Neuronal stem cell (in vitro differentiated cells): ENCODE data around the gene GMDS.

Source experiments
- DNase-seq: peaks from one replicate; pipeline ENCODE4 v3.0.0-alpha.2; 2013; ENCODE audit warnings: low spot score
- H2AFZ ChIP-seq: one replicate; pipeline ENCODE4 v1.6.1; 2013; ENCODE audit warnings: mild to moderate bottlenecking, low read length, inconsistent platforms
- H2AK5ac ChIP-seq: 2 replicates; pipeline ENCODE4 v1.6.1; 2013; ENCODE audit warnings: low read depth, mild to moderate bottlenecking, inconsistent platforms, low read length, moderate library complexity, mixed read lengths
- H2BK120ac ChIP-seq: 2 replicates; pipeline ENCODE4 v1.6.1; 2013; ENCODE audit warnings: low read depth, mild to moderate bottlenecking, inconsistent platforms, low read length, moderate library complexity, mixed read lengths
- H2BK12ac ChIP-seq: one replicate; pipeline ENCODE4 v1.6.1; 2013; ENCODE audit warnings: low read length, inconsistent platforms
- H2BK15ac ChIP-seq: 2 replicates; pipeline ENCODE4 v1.6.1; 2013; ENCODE audit warnings: mild to moderate bottlenecking, low read length, inconsistent platforms, mixed read lengths
- H2BK5ac ChIP-seq: one replicate; pipeline ENCODE4 v1.6.1; 2013; ENCODE audit warnings: inconsistent platforms, mild to moderate bottlenecking, low read length, moderate library complexity
- H3K14ac ChIP-seq: one replicate; pipeline ENCODE4 v1.6.1; 2013; ENCODE audit warnings: low read length, inconsistent platforms
- H3K18ac ChIP-seq: 2 replicates; pipeline ENCODE4 v1.6.1; 2013; ENCODE audit warnings: low read length, inconsistent platforms
- H3K23ac ChIP-seq: 2 replicates; pipeline ENCODE4 v1.6.1; 2013; ENCODE audit warnings: low read depth, mild to moderate bottlenecking, mixed read lengths, low read length, inconsistent platforms; ENCODE audit not compliant: poor library complexity
- H3K27ac ChIP-seq: replicated peaks from 3 replicates; pipeline ENCODE4 v1.5.1; 2013; ENCODE audit warnings: low read length, inconsistent platforms
- H3K27me3 ChIP-seq, 3 experiments: 2 replicates each; pipeline ENCODE4 v1.6.1; 2013; ENCODE audit warnings: low read length in 3 of 3, mild to moderate bottlenecking in 2 of 3, inconsistent platforms in 1 of 3, low read depth in 1 of 3, mixed read lengths in 1 of 3, moderate library complexity in 1 of 3; ENCODE audit not compliant: control insufficient read depth in 3 of 3, insufficient read depth in 3 of 3
- H3K36me3 ChIP-seq, 2 donors: replicated peaks in 1 of 2; 2 replicates each; pipeline ENCODE4 v1.6.1; 2013; ENCODE audit warnings: low read length in 2 of 2; ENCODE audit not compliant: control insufficient read depth in 2 of 2, insufficient read depth in 2 of 2
- H3K4ac ChIP-seq: 2 replicates; pipeline ENCODE4 v1.6.1; 2013; ENCODE audit warnings: inconsistent platforms, mild to moderate bottlenecking, low read length, moderate library complexity
- H3K4me1 ChIP-seq, 2 donors: 1 replicate in 1 of 2; 2 replicates in 1 of 2; pipeline ENCODE4 v1.6.1; 2013; ENCODE audit warnings: low read length in 2 of 2, low read depth in 1 of 2; ENCODE audit not compliant: control insufficient read depth in 2 of 2, insufficient read depth in 1 of 2
- H3K4me2 ChIP-seq: one replicate; pipeline ENCODE4 v1.6.1; 2013; ENCODE audit warnings: mild to moderate bottlenecking, low read length, inconsistent platforms; ENCODE audit not compliant: insufficient read depth, poor library complexity, severe bottlenecking
- H3K4me3 ChIP-seq, 2 donors: 2 replicates each; pipeline ENCODE4 v1.5.1; 2013; ENCODE audit warnings: low read length in 2 of 2, mild to moderate bottlenecking in 2 of 2, inconsistent platforms in 1 of 2, moderate library complexity in 1 of 2
- H3K79me1 ChIP-seq: one replicate; pipeline ENCODE4 v1.6.1; 2013; ENCODE audit warnings: low read depth, mild to moderate bottlenecking, inconsistent platforms, low read length, moderate library complexity
- H3K9ac ChIP-seq: one replicate; pipeline ENCODE4 v1.6.1; 2013; ENCODE audit warnings: mild to moderate bottlenecking, low read depth, low read length, inconsistent platforms; ENCODE audit not compliant: poor library complexity
- H3K9me3 ChIP-seq, 2 donors: replicated peaks in 1 of 2; 2 replicates each; pipeline versions ENCODE3 to v1.6.1; 2013; ENCODE audit warnings: low read length in 2 of 2, mild to moderate bottlenecking in 2 of 2, inconsistent platforms in 1 of 2, low read depth in 1 of 2, mixed read lengths in 1 of 2, moderate library complexity in 1 of 2; ENCODE audit not compliant: control insufficient read depth in 2 of 2, insufficient read depth in 1 of 2
- H4K8ac ChIP-seq: one replicate; pipeline ENCODE4 v1.6.1; 2013; ENCODE audit warnings: low read depth, mild to moderate bottlenecking, inconsistent platforms, low read length, moderate library complexity
- H4K91ac ChIP-seq: one replicate; pipeline ENCODE4 v1.6.1; 2013; ENCODE audit warnings: low read length, low read depth, mild to moderate bottlenecking, inconsistent platforms; ENCODE audit not compliant: poor library complexity
- WGBS, 2 donors: extraction: QIAGEN DNeasy Blood & Tissue Kit; methylation state at CpG; one replicate each; pipeline ENCODE4 v1.1.7; 2013; ENCODE audit warnings: missing lambda C conversion rate in 2 of 2, mixed read lengths in 1 of 2; ENCODE audit not compliant: insufficient read length in 2 of 2, insufficient replicate concordance in 1 of 2; ENCODE audit errors: extremely low coverage in 2 of 2; 5-methylcytosine and 5-hydroxymethylcytosine counted together

The GMDS gene

DNA sequence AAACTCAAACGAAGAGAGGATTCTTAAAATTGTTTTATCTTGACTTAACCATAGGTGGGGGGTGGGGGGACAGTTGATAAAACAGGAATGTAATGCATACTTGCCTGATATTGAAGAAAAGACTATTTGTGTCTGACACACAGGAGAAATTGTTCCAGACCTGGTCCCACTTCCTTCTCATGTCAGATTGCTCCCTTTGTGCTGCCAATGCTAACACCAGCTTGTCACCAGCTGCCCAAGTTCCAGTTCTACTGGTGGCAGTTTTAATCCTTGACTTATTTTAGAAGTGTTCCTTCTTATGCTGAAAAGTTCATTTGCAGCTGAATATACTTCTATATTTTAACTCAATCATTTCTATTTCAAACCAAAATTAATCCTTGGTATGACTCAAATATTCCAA, 127.3 kb downstream of the GMDS start:
- Histone ChIP-seq H3K4ac (no peak overlapping the region), H2AK5ac (no peak overlapping the region), H3K18ac (no peak overlapping the region), H3K27ac (no peak overlapping the region), H3K4me3 (no peak overlapping the region), H2AFZ (no peak overlapping the region), H3K23ac (no peak overlapping the region), H2BK12ac (no peak overlapping the region), H4K91ac (no peak overlapping the region), H2BK5ac (no peak overlapping the region), H3K9ac (no peak overlapping the region), H2BK15ac (no peak overlapping the region), H3K14ac (no peak overlapping the region), H4K8ac (no peak overlapping the region), H3K79me1 (no peaks in the 10 kb centered on the region), H2BK120ac (no peak overlapping the region), H3K27me3 (no peaks in the 10 kb centered on the region), H3K4me2 (no peak overlapping the region), H3K9me3 (peaks cover 0 to 3% of the 10 kb centered on the region in 2 donors), H3K4me1 (peaks cover 0 to 2% of the 10 kb centered on the region in 2 donors), H3K36me3 (peaks cover 0 to 1% of the 10 kb centered on the region in 2 donors)
- no peak for DNase-seq
- no CpG with 5 or more reads among the region's 1 CpG for WGBS, 2 donors

DNA sequence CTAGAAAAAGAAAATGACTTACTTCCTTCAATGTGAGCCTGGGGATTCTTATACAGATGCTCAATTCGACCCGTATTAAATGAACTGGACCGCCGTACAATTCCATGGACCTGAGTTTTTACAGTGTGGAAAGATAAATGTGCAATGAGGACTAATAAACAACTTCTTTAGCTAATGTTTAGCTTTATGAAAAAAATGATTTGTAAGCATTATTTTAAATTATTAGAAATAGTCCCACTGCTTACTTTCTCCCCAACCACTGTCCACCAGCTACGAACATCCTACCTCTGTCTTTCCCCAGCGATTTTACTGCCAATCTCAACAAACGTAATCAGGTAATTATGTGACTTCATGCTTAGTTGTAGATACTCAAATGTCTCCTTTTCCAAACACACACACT, 128.0 kb downstream of the GMDS start:
- Histone ChIP-seq H3K4me3 (no peak overlapping the region), H3K4me1 (peaks cover 0 to 2% of the 10 kb centered on the region in 2 donors)

DNA sequence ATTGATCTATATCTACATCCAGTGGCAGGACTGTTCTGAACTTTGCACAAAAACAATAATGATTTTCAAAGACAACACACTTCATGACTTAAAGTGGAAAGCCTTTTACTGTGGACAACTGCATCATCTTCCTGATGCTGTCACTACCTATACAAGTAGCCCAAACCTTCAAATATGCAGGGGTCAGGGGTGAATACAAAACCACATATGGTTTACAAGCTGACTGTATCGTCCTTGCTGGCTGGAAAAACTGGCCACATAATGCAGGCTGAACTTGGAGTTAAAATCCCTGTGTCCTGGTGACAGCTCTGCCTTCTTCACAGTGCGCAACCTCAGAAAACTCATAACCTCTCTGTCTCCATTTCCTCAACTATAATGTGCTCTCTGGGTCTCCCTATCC, 128.9 kb downstream of the GMDS start:
- DNase-seq: no peak
- no peaks in the 10 kb centered on the region for H3K9me3 ChIP-seq
- no peak overlapping the region for H3K4me2 ChIP-seq
- H3K27ac ChIP-seq: no peak overlapping the region
- H3K9ac ChIP-seq: no peak overlapping the region
- no peaks in the 10 kb centered on the region for H3K27me3 ChIP-seq
- no peak overlapping the region for H2BK5ac ChIP-seq
- H3K23ac ChIP-seq: no peak overlapping the region
- H3K36me3 ChIP-seq: no peaks in the 10 kb centered on the region
- H3K4me3 ChIP-seq: no peak overlapping the region
- H3K4me1 ChIP-seq: peaks cover 0 to 2% of the 10 kb centered on the region in 2 donors
- H2AK5ac ChIP-seq: no peak overlapping the region
- H3K14ac ChIP-seq: no peak overlapping the region
- H4K8ac ChIP-seq: no peak overlapping the region
- H2BK15ac ChIP-seq: no peak overlapping the region
- WGBS, 2 donors: no CpG with 5 or more reads among the region's 2 CpGs
- H2BK12ac ChIP-seq: no peak overlapping the region
- H3K4ac ChIP-seq: no peak overlapping the region
- H3K18ac ChIP-seq: no peak overlapping the region
- no peak overlapping the region for H2AFZ ChIP-seq
- H2BK120ac ChIP-seq: no peak overlapping the region
- no peaks in the 10 kb centered on the region for H3K79me1 ChIP-seq
- no peak overlapping the region for H4K91ac ChIP-seq

More for the DNA sequence above, 128.0 kb downstream of the GMDS start:
- Histone ChIP-seq H3K9me3 (no peaks in the 10 kb centered on the region), H3K4ac (no peak overlapping the region), H3K14ac (no peak overlapping the region), H3K9ac (no peak overlapping the region), H2AFZ (no peak overlapping the region), H3K79me1 (no peaks in the 10 kb centered on the region), H4K8ac (no peak overlapping the region), H3K27ac (no peak overlapping the region), H3K36me3 (no peaks in the 10 kb centered on the region), H3K4me2 (no peak overlapping the region), H2BK12ac (no peak overlapping the region), H3K23ac (no peak overlapping the region), H2BK120ac (no peak overlapping the region), H2AK5ac (no peak overlapping the region), H4K91ac (no peak overlapping the region), H3K18ac (no peak overlapping the region), H2BK5ac (no peak overlapping the region), H3K27me3 (no peaks in the 10 kb centered on the region), H2BK15ac (no peak overlapping the region)
- DNase-seq: no peak
- WGBS, 2 donors: no CpG with 5 or more reads among the region's 7 CpGs

DNA sequence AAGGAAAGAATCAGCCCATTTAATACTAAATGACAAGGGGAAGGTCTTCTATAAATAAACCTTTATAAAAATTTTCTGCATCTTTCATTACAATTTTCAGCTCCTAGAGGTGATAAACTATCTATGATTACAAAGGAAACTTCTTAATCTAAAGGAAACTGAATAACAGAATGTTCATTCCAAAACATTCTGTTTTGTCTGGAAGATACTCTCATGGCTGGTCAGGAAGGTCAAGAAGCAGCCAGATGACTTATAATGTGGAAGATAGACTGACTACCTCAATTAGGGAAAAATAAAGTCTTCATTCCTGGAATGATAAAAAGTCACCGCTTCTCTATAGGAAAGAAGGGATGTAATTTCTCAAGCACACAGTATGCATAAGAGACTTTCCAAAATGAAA, 131.3 kb downstream of the GMDS start:
- no peak overlapping the region for H3K18ac ChIP-seq
- no peak overlapping the region for H2AFZ ChIP-seq
- no peak overlapping the region for H4K91ac ChIP-seq
- H3K14ac ChIP-seq: no peak overlapping the region
- no peak overlapping the region for H3K23ac ChIP-seq
- no peak overlapping the region for H3K27ac ChIP-seq
- no peak overlapping the region for H2BK12ac ChIP-seq
- H2BK15ac ChIP-seq: no peak overlapping the region
- no peak overlapping the region for H2BK5ac ChIP-seq
- no peak overlapping the region for H3K4me3 ChIP-seq
- H3K4me2 ChIP-seq: no peak overlapping the region
- H3K4me1 ChIP-seq: peaks cover 0 to 3% of the 10 kb centered on the region in 2 donors
- WGBS, 2 donors: no CpG with 5 or more reads among the region's 1 CpG
- H4K8ac ChIP-seq: no peak overlapping the region
- H3K9me3 ChIP-seq: no peaks in the 10 kb centered on the region
- H3K27me3 ChIP-seq: no peaks in the 10 kb centered on the region
- DNase-seq: no peak
- no peak overlapping the region for H2AK5ac ChIP-seq
- H3K4ac ChIP-seq: no peak overlapping the region
- H3K36me3 ChIP-seq: no peaks in the 10 kb centered on the region
- H2BK120ac ChIP-seq: no peak overlapping the region
- H3K9ac ChIP-seq: no peak overlapping the region
- no peaks in the 10 kb centered on the region for H3K79me1 ChIP-seq
